WERI-Rb-1 (cell line): ENCODE measurements around the gene CA7.

ENCODE experiments used
- DNase-seq: peaks from one replicate; pipeline ENCODE4 v3.0.0-alpha.2; 2020
- H3K27ac ChIP-seq: fragments of 250-450 bp; sonication (Bioruptor Pico); 2 replicates; pipeline ENCODE4 v1.5.1; 2020; ENCODE audit warnings: mild to moderate bottlenecking, moderate library complexity
- H3K27me3 ChIP-seq: fragments of 250-450 bp; sonication (Bioruptor Pico); 2 replicates; pipeline ENCODE4 v1.5.1; 2021; ENCODE audit warnings: mild to moderate bottlenecking, low read depth, moderate library complexity; ENCODE audit not compliant: insufficient read depth, severe bottlenecking
- H3K36me3 ChIP-seq: fragments of 250-450 bp; sonication (Bioruptor Pico); 2 replicates; pipeline ENCODE4 v1.5.1; 2020; ENCODE audit warnings: mild to moderate bottlenecking, moderate library complexity
- H3K4me3 ChIP-seq: 2 replicates; pipeline ENCODE4 v1.5.1; 2011; ENCODE audit warnings: low read depth, mild to moderate bottlenecking, control low read depth, low read length
- H3K9me3 ChIP-seq: fragments of 250-450 bp; sonication (Bioruptor Pico); 2 replicates; pipeline ENCODE4 v1.5.1; 2021; ENCODE audit warnings: mild to moderate bottlenecking, moderate library complexity; ENCODE audit not compliant: severe bottlenecking
- CTCF ChIP-seq: IDR thresholded peaks from 2 replicates; pipeline ENCODE4 v1.5.1; 2011; ENCODE audit warnings: low read depth, mild to moderate bottlenecking, control low read depth, inconsistent platforms, low read length

The CA7 gene

GRCh38 chr16:66881964-66882508, 37.8 kb downstream of the CA7 start:
- Histone ChIP-seq H3K27me3 (no peaks in the 10 kb centered on the region), H3K9me3 (no peaks in the 10 kb centered on the region), H3K4me3 (no peak overlapping the region), H3K36me3 (peaks cover 30% of the 10 kb centered on the region), H3K27ac (no peak overlapping the region)
- TF ChIP-seq CTCF, result no peak
- DNase-seq, result no peak

- H3K4me3 ChIP-seq, result no peak overlapping the region
- DNase-seq, result no peak
- peaks cover 30% of the 10 kb centered on the region for H3K36me3 ChIP-seq
- no peaks in the 10 kb centered on the region for H3K27me3 ChIP-seq
- no peaks in the 10 kb centered on the region for H3K9me3 ChIP-seq
- H3K27ac ChIP-seq, result no peak overlapping the region
- TF ChIP-seq CTCF, result no peak
Observed at GRCh38 chr16:66882702-66883101, 38.5 kb downstream of the CA7 start.

GRCh38 chr16:66885491-66885890, 41.3 kb downstream of the CA7 start:
- Histone ChIP-seq H3K36me3 (peaks cover 37% of the 10 kb centered on the region), H3K27ac (no peak overlapping the region), H3K9me3 (no peaks in the 10 kb centered on the region), H3K4me3 (no peak overlapping the region), H3K27me3 (no peaks in the 10 kb centered on the region)
- TF ChIP-seq CTCF, result no peak
- DNase-seq, result no peak

GRCh38 chr16:66886321-66886720, 42.1 kb downstream of the CA7 start:
- Histone ChIP-seq H3K27me3 (no peaks in the 10 kb centered on the region), H3K4me3 (no peak overlapping the region), H3K36me3 (peaks cover 37% of the 10 kb centered on the region), H3K27ac (no peak overlapping the region), H3K9me3 (no peaks in the 10 kb centered on the region)
- TF ChIP-seq CTCF, result no peak
- DNase-seq, result no peak

GRCh38 chr16:66886914-66887313, 42.7 kb downstream of the CA7 start:
- Histone ChIP-seq H3K27me3 (no peaks in the 10 kb centered on the region), H3K9me3 (no peaks in the 10 kb centered on the region), H3K4me3 (no peak overlapping the region), H3K27ac (no peak overlapping the region), H3K36me3 (peaks cover 37% of the 10 kb centered on the region)
- no peak for TF ChIP-seq CTCF
- DNase-seq, result no peak
